ENCODE results near the gene FAM25G.
"Not testable (repeated sequence)": the region's sequence is repeated elsewhere in the genome, so short reads cannot be mapped to it uniquely, and the experiment has no call there.

Gene FAM25G

DNA sequence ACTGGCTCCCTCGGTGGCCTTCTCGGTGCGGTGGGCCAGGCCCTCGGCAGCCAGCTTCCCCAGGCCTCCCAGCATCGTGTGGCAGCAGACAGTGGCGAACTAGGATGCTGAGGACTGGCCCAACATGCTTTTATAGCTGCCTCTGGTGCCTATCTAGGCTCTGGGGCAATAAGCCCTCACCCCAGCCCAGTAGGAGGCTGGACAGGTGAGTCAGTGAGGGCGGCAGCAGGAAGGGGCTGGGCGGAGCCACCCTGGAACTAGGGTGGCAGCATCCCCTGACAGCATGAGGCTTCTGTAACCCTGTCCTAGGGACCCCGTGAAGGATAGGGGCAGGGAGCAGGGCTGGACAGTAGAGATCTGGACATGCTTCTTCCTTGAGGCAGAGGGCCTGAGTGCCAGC is at the start of gene FAM25G:
FAM25G (minus strand) TSS at position 101 of the 400 bp plus-strand sequence; CDS start at position 75, 26 bp downstream.
- not testable (repeated sequence) for FAIRE-seq; DNase-seq (ENCODE audit: insufficient read length, low spot score)

DNA sequence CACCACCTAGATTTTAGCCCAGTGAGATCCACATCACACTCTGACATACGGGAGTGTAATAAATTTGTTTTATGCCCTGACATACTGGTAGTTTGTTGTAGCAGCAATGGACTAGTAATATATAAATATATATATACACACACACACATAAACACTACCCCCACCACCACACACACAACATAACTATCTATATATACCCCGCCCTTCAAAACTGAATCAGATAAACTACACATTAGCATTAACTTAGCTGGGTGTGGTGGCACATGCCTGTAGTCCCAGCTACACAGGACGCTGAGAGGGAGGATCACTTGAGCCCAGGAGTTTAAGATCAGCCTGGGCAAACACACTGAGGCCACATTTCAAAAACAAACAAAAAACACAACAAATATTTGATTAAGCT is 44.9 kb upstream of the FAM25G start:
- not testable (repeated sequence) for DNase-seq (ENCODE audit: insufficient read length, low spot score); FAIRE-seq

DNA sequence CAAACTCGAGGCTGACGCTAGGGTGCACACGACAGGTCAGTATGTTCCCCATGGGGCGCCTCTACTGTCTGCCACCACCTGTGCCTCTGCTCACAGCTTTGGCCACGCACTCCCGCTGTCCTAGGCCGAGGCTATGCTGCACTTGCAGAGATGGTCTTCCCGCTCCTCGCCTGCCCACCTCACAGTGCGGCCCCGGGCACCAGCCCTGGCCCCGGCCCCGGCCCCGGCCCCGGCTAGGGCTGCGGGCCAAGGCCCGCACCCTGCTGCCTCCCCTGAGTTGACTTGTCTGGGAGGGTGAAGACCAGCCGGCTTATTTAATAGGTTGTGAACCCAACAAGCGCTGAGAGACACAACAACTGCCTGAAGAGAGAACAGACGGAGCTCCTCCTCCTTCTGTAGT is 32.0 kb upstream of the FAM25G start, which contains the start of gene AGAP9:
AGAP9 (minus strand) TSS at position 164 of the 400 bp plus-strand sequence; CDS start at position 52, 112 bp downstream.
- FAIRE-seq; DNase-seq (ENCODE audit: insufficient read length, low spot score): not testable (repeated sequence)

DNA sequence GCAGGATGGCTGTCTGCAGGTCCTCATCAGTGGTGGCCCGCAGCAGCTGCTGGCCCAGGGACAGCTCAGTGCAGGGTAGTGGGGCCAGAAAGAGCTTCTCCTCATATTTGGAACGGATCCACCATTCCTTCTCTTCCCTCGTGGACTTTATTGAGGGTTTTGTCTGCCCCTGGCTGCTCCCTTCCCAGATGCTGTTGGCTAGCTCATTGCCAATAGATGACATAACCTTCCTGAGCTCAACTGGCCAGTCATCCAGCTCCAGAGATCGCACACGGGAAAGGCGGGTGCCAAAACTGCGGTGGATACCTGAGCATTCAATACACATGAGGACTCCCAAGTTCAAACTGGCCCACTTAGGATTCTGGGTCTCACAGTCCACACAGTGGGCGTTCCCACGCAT is 10.8 kb upstream of the FAM25G start:
- not testable (repeated sequence) for FAIRE-seq; DNase-seq (ENCODE audit: insufficient read length, low spot score)

DNA sequence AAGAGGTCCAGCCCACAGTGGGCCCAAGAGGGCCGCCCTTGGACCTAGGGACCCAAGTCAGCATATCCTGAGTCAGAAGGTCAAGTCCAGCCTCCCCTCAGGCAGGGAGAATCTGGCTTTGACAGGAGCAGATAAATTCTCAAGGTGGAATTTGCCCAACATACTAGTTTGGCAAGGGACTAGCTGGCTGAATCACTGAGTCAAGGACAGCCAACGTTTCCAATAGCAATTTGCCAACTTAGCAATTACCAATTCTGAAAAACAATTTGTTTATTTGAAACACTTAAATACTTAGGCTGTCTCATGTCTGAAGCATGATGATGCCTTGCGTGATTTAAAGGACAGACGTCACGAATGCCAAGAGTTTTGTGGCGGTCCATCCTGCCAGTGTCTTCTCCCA is 2.7 kb upstream of the FAM25G start:
- not testable (repeated sequence) for DNase-seq (ENCODE audit: insufficient read length, low spot score); FAIRE-seq

DNA sequence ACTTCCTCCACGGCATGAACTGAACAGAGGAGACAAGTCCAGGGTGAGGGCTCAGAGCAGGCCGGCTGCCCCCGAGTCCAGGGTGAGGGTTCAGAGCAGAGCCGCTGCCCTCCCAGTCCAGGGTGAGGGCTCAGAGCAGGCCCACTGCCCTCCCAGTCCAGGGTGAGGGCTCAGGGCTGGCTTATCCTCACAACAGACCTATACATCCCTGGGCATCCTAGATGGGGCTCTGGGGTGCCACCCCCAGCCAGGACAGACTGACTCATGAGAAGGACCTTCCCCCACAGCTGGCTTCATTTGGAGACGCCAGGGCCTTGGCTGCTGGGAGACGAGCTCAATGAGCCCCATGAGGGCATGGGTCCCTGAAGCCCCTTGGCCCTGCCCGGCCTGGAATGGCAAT is 1.9 kb downstream of the FAM25G start:
- FAIRE-seq; DNase-seq (ENCODE audit: insufficient read length, low spot score): not testable (repeated sequence)

DNA sequence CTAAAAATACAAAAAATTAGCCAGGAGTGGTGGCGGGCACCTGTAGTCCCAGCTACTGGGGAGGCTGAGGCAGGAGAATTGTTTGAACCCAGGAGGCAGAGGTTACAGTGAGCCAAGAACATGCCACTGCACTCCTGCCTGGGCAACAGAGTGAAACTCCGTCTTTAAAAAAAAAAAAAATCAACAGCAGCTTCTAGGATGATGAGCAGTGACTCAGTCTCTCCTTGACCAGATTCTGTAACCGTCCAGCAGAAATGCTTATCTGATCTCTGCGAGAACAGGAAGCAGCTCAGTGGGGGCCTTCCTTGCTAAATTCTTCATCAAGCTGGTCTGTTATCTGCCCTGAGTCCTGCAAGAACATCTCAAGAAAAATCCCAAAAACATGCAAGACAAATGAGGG is 5.6 kb downstream of the FAM25G start:
- FAIRE-seq; DNase-seq (ENCODE audit: insufficient read length, low spot score): not testable (repeated sequence)

DNA sequence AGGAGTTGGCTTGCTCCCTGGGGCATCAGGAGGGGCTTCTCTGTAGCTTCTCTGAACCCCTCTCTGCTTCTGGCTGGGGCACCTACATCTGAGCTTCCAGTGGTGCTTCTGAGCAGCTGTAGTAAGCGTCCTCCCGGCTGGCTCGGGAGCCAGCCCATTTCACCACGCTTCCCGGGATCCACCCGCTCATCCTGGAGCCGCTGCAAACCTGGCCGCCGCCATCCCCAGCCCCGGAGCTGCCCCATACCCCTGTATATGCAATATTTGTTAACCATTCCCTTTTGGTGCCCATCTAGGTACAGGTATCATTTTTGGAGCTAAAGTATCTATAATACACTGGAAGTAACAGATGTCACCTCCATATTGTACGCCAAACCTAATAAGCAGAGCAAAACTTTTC is 6.7 kb downstream of the FAM25G start:
- not testable (repeated sequence) for DNase-seq (ENCODE audit: insufficient read length, low spot score); FAIRE-seq

DNA sequence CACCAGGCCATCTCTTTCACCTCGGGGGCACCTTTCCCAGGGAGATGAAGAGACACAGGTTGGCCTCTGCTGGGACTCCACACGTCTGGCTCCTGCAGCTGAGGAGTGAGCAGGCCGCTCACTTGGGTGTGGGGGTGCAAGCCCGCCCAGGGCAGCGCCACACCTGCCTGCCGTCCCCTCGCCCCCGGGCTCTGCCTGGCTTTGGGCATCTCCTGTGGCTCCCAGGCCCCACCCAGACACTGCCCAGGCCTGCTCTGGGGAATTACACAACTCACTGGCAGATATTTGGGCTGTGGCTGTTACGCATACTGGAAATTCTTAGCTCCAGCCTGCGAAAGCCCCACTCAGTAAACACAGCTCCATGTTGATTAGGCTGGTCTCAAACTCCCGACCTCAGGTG is 7.6 kb downstream of the FAM25G start, which contains the start of gene ANXA8:
ANXA8 (minus strand) TSS at position 193 of the 400 bp plus-strand sequence; CDS start at position 11, 182 bp downstream.
- FAIRE-seq; DNase-seq (ENCODE audit: insufficient read length, low spot score): not testable (repeated sequence)

DNA sequence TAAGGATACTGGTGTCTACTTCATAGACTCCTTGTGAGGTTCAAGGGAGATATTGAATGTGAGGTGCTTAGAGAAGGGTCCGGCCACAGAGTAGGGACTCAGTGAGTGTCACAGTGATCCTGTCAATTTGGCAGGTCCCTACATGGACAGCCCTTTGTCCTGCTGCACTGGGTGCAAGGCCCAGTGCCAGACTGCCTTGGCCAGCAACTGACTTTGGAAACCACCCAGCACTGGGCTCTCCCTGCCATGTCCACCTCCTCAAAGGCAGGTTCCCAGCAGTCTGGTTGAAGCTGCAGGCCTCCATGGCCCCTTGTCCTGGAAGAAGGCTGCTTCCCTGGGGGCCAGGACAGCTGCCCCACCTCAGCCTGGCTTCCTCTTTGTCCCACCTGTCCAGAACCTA is 9.1 kb downstream of the FAM25G start:
- FAIRE-seq = not testable (repeated sequence)

DNA sequence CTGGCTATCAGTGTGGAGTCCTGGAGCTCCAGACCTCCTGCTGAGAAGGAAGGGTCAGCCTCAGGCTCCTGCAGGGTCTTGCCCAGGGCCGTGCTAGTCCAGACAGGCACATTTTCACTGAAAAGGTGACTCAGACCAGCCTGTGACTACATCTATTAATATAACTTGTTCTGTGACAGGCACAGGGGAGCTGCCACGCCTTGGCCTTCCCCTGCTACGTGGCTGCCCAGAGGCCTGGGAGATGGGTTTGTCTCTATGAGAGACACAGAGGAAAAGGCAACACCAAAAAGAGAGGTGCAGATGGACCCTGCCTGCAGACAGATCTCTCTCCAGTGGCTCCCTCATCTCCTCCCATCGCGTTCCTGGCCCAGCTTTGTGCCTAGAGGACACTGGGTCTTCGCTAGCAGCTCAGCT is 9.7 kb downstream of the FAM25G start:
- FAIRE-seq; DNase-seq (ENCODE audit: insufficient read length, low spot score): not testable (repeated sequence)

More for the DNA sequence above, 9.1 kb downstream of the FAM25G start:
- not testable (repeated sequence) for DNase-seq (ENCODE audit: insufficient read length, low spot score)

DNA sequence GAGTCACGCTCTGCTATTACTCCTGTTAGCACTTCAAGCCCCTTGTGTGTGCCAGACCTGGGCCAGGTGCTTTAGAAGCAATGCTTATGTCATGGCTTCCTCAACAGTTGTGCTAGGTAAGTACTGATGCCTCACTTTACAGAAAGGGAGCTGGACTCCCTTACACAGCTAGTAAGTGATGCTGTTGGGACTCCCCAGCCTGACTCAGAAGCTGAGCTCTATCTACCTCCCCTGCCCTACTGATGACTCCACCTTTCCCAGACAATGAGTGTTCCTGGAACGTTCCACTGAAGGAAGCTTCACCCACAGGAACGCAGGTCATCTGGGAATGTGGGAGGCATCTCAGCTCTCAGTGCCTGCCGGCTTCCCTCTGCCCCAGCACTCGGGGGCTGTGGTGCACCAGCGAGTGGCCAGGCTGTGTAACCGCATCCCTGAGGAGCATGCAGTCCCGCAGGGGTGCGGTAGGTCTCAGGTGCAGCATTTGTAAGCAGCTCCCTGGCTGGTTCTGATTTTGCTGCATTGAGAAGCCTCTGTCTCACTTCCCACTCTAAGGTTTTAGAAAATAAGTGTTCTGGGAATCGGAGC is 10.2 kb downstream of the FAM25G start:
- not testable (repeated sequence) for DNase-seq (ENCODE audit: insufficient read length, low spot score); FAIRE-seq

DNA sequence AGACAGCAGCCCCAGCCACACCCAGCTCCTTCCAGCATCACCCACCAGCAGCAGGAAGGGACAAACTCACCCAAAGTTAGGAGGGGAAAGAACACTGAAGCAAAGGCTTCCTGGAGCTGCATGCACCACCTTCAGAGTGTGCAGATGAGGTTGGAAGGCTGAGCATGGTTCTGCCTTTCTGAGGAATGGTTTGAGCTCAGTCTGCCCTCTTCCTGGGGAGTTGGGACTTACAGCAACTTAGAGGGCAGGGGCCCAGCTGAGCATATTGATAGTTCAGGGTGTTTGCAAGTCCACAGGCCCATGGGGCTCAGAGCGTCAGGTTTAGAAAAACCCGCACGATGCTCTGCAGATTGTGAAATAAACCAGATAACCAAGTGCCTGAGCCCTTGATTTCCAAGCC is 11.4 kb downstream of the FAM25G start:
- DNase-seq (ENCODE audit: insufficient read length, low spot score); FAIRE-seq: not testable (repeated sequence)

DNA sequence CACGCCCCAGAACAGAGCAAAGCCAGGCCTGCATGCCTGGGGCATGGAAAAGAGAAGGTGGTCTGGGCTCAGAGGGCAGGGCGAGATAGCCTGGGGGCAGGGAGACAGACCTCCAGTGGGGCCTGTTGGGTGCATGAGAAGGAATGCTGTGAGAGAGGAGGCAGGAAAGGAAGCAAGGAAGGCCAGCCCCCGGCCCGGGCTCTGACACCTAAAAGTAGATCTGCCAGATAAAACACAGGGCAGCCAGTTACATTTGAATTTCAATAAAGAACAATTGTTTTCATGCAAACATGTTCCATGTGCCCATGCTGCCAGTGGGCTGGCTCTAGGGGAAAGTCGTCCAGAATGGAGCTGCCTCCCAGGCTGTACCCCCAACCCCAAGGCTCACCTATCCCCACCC is 13.4 kb downstream of the FAM25G start:
- not testable (repeated sequence) for FAIRE-seq; DNase-seq (ENCODE audit: insufficient read length, low spot score)

DNA sequence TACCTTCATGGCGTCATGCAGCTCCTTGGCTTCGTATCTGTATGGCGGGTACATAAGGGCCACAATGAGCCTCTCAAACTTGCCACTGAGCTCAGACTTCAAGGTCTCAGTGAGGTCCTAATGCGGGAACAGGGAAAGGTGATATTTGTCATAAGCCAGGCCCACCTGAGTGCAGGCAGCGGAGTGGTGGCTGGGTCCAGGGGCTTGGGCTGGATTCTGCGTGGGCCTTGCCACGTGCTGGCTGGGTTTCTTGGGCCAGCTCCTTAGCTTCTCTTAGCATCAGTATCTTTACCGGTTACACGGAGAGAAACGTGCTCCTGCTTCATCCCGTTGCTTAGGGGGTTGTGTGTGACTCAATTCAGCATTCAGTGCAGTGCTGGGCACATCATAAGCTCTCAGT is 14.4 kb downstream of the FAM25G start:
- not testable (repeated sequence) for FAIRE-seq; DNase-seq (ENCODE audit: insufficient read length, low spot score)

DNA sequence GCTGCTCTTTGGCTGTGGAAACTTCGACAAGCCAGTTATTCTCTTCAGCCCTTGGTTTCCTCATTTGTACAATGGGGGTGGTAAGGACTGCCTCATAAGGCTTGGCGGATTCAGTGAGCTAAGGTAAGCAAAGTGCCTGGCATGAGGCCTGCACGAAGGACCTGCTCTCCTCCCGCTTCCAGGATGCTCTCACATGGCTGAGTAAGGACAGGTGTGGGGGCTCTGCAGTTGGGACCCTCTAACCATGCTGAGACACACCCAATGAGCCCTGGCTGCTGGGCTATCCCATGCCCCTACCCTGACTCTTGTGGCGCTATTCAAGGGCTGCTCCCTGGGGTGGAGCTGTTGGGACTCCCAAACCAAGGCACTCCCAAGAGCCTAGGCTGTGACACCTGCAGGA is 16.4 kb downstream of the FAM25G start:
- not testable (repeated sequence) for FAIRE-seq; DNase-seq (ENCODE audit: insufficient read length, low spot score)

DNA sequence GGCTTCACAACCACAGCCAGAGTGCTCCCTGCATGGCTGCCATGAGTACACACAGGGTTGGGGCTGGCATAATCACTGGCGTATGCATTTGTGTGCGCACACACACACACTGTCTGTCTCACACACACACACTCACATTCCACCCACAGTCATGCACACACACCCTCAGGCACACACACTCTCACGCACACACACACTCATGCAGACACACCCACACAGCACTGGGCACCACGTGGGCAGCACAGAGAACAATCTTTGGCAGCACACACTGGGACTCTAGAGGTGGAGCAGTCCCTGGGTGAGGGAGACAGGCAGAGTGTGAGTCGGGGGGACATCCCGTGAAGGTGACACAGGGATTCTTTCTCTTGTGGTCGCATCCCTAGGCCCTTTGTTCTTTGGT is 18.0 kb downstream of the FAM25G start:
- not testable (repeated sequence) for DNase-seq (ENCODE audit: insufficient read length, low spot score); FAIRE-seq

DNA sequence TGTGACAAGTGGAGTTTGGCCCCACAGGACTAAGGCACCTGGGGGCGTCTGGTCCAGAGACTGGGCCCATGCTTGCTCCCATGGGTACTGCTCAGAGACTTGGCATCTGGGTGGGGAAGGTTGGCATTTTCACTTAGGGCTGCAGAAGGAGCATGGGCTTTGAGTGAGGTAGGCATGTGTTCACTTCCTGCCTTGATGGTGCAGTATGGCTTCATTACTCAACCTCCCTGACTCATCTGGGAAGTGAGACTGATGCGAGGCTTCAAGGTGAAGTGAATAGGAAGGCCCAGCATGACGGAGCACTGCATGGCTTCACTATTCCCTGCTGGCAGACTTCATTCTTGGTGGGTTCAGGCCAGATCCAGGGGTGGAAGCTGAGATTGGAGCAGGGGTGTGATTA is 18.9 kb downstream of the FAM25G start:
- FAIRE-seq; DNase-seq (ENCODE audit: insufficient read length, low spot score): not testable (repeated sequence)

DNA sequence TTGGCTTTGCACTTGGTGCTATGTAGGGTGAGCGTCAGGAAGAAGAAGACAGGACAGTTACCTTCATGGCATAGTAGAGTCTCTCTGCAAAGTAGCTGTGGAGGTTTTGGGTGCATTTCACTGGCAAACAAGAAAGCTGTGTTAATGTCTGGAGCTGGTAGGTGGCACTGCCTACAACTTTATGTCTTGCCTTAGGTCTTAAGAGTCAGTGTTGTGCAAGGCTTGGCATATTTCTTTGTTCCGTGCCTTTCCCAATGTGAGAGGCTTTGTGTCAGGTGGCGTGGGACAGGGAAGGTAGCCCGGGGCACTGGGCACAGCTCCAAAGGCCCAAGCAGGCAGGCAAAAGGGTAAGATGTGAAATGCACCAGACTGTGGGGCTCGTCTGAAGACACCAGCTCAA is 19.4 kb downstream of the FAM25G start:
- not testable (repeated sequence) for FAIRE-seq

DNA sequence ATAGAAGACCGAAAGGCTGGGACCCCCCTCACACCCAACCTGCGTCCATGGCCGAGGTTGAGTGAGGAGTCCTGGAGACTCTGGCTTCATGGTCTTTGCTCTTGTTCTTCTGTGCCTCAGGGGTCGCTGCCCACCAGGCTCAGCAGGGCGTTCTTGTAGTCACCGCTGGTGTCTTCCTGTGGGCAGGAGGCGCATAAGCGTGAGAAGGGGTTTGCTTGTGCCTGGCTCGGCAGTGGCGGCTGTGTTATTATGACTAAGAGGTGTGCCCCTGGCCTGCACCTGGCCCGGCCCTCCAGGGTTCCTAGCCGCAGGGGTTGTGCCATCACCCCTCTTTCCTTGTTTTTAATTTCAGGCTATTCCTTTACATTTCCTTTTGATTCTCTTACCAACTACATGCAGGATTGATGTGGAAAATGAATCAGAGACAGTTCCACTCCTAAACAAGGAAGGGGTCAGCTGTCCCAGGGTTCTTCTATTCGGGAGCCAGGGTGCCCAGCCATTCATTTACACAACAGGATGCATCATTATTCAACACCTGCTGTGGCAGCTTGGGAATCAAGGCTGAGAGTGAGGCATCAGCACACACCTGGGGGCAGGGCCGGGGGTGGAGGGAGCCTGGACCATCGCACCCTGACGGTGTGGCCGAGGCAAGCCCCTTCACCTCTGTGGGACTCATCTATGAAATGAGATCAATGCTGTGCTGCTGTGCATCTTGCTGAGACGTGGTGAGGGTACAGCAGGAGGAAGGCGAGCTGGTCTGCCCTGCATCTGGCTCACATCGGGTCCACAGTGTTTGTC is 22.6 kb downstream of the FAM25G start:
- FAIRE-seq; DNase-seq (ENCODE audit: insufficient read length, low spot score): not testable (repeated sequence)

More for the DNA sequence above, 19.4 kb downstream of the FAM25G start:
- not testable (repeated sequence) for DNase-seq (ENCODE audit: insufficient read length, low spot score)

DNA sequence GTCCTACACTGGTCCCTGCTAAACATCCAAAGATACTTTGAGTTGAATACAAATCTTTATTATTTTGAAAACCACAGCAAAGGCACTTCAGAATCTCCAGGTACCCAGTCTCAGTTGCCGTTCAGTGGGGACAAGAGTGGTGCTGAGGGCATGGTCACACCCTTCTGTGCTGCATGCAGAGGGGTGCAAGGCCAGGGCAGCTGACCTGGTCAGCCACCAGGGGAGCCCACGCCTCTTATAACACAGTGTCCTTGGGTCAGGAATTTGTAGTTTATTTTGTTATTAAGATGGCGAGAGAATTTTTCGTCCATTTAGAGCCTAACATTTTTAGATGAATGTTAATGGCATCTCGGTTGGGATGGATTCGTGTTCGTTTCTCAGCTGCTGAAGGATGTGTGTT is 23.5 kb downstream of the FAM25G start:
- not testable (repeated sequence) for DNase-seq (ENCODE audit: insufficient read length, low spot score); FAIRE-seq
